Endothelial cell of umbilical vein (primary cell): ENCODE measurements around the gene ZBTB9. TPM values are rescaled to one million over a fixed set of nuclear protein-coding genes. Genes with fewer than 3 reads are reported as not detected.

Experiments used
- BruUV-seq: library from RNA; stranded (reverse); fragments of 400-500 nt; replicated peaks from 2 replicates; lab custom pipeline; 2021; lab: Mats Ljungman, UMichigan
- CTCF ChIA-PET: fragments of 300-600, 350-600 bp; sonication (Branson Sonifier 250); formaldehyde crosslinking; loops from one replicate; lab custom pipeline; 2021; ENCODE audit warnings: antibody characterized with exemption, inconsistent platforms; lab: Charles Lee
- POLR2A ChIA-PET: fragments of 300-600, 350-600 bp; sonication (Branson Sonifier 250); formaldehyde crosslinking; loops from one replicate; lab custom pipeline; 2021; ENCODE audit warnings: antibody characterized with exemption, inconsistent platforms; lab: Charles Lee
- DNase-seq: peaks from one replicate; pipeline ENCODE4 v3.0.0-alpha.2; 2011; ENCODE audit warnings: low read depth, low spot score
- FAIRE-seq: peaks from 2 replicates; lab custom pipeline; 2011; peaks lifted over from hg19 to GRCh38; lab: Jason Lieb, UNC
- H2AFZ ChIP-seq: 2 replicates; pipeline ENCODE4 v1.6.0; 2012; ENCODE audit warnings: low read depth, low read length, control low read depth, inconsistent platforms
- H3K27ac ChIP-seq: 2 replicates; pipeline ENCODE4 v1.5.1; 2011; ENCODE audit warnings: low read depth, mild to moderate bottlenecking, control low read depth, low read length, moderate library complexity; ENCODE audit not compliant: insufficient read depth
- H3K27me3 ChIP-seq, 2 experiments: 2 replicates each; pipeline versions ENCODE4 v1.6.0 to v1.6.1; 2011; ENCODE audit warnings: low read length in 2 of 2, mixed read lengths in 1 of 2; ENCODE audit not compliant: control insufficient read depth in 2 of 2, insufficient read depth in 2 of 2
- H3K36me3 ChIP-seq, 2 experiments: 2 replicates in 1 of 2; 3 replicates in 1 of 2; pipeline ENCODE4 v1.5.1; 2011; ENCODE audit warnings: low read length in 2 of 2, mild to moderate bottlenecking in 1 of 2, moderate library complexity in 1 of 2; ENCODE audit not compliant: control insufficient read depth in 2 of 2, insufficient read depth in 2 of 2; ENCODE audit errors: extremely low read depth in 1 of 2
- H3K4me1 ChIP-seq: 3 replicates; pipeline ENCODE4 v1.5.1; 2011; ENCODE audit warnings: mild to moderate bottlenecking, low read length; ENCODE audit not compliant: control insufficient read depth, insufficient read depth; ENCODE audit errors: extremely low read depth
- H3K4me2 ChIP-seq: 2 replicates; pipeline ENCODE4 v1.6.1; 2011; ENCODE audit warnings: low read length, control low read depth, mixed read lengths; ENCODE audit not compliant: insufficient read depth
- H3K4me3 ChIP-seq, 3 experiments: fragments of 200-600 bp in 1 of 3; sonication (generic), shearing (Covaris generic) in 1 of 3; replicated peaks in 1 of 3; 2 replicates each; pipeline ENCODE4 v1.5.1; 2011 to 2016; ENCODE audit warnings: control low read depth in 3 of 3, low read length in 3 of 3, mild to moderate bottlenecking in 2 of 3, inconsistent platforms in 1 of 3, low read depth in 1 of 3, moderate library complexity in 1 of 3; ENCODE audit not compliant: insufficient read depth in 1 of 3
- H3K79me2 ChIP-seq: 2 replicates; pipeline ENCODE4 v1.6.0; 2012; ENCODE audit warnings: low read length, inconsistent platforms; ENCODE audit not compliant: control insufficient read depth, insufficient read depth
- H3K9ac ChIP-seq: replicated peaks from 2 replicates; pipeline ENCODE3; 2011; ENCODE audit warnings: low read length, control low read depth; ENCODE audit not compliant: insufficient read depth; ENCODE audit errors: extremely low read depth
- H3K9me1 ChIP-seq: replicated peaks from 3 replicates; pipeline ENCODE4 v1.6.0; 2011; ENCODE audit warnings: mild to moderate bottlenecking, low read length; ENCODE audit not compliant: control insufficient read depth, insufficient read depth; ENCODE audit errors: extremely low read depth
- H3K9me3 ChIP-seq: replicated peaks from 2 replicates; pipeline ENCODE4 v1.5.1; 2012; ENCODE audit warnings: low read length, inconsistent platforms; ENCODE audit not compliant: control insufficient read depth, insufficient read depth
- H4K20me1 ChIP-seq: replicated peaks from 2 replicates; pipeline ENCODE3; 2011; ENCODE audit warnings: mild to moderate bottlenecking, low read length; ENCODE audit not compliant: control insufficient read depth, insufficient read depth; ENCODE audit errors: extremely low read depth
- EZH2 ChIP-seq: IDR thresholded peaks from 2 replicates; pipeline ENCODE4 v1.6.1; 2012; ENCODE audit warnings: borderline replicate concordance, low read depth, mild to moderate bottlenecking, moderate library complexity, low read length, inconsistent platforms; ENCODE audit not compliant: severe bottlenecking
- FOS ChIP-seq: IDR thresholded peaks from 2 replicates; pipeline ENCODE4 v1.6.1; 2011; ENCODE audit warnings: mild to moderate bottlenecking, low read length, moderate library complexity, borderline replicate concordance; ENCODE audit not compliant: insufficient read depth
- GATA2 ChIP-seq: IDR thresholded peaks from 2 replicates; pipeline ENCODE4 v1.7.0; 2011; ENCODE audit warnings: low read depth, mild to moderate bottlenecking, moderate library complexity, mixed read lengths, low read length; ENCODE audit not compliant: insufficient read length, insufficient read depth
- JUN ChIP-seq: IDR thresholded peaks from 2 replicates; pipeline ENCODE4 v1.6.1; 2011; ENCODE audit warnings: borderline replicate concordance, low read depth; ENCODE audit not compliant: insufficient read length, insufficient read depth
- MYC ChIP-seq: IDR thresholded peaks from one replicate; pipeline ENCODE4 v1.6.1; 2011; ENCODE audit warnings: mild to moderate bottlenecking, low read depth, low read length
- POLR2A ChIP-seq: IDR thresholded peaks from 2 replicates; pipeline ENCODE4 v1.6.1; 2012; ENCODE audit warnings: low read depth, mild to moderate bottlenecking, control low read depth, low read length
- POLR2AphosphoS5 ChIP-seq: IDR thresholded peaks from 2 replicates; pipeline ENCODE4 v1.6.1; 2012; ENCODE audit warnings: low read depth, mild to moderate bottlenecking, control low read depth, low read length, moderate library complexity; ENCODE audit not compliant: insufficient read depth
- dilution Hi-C: fragments of 300-500 bp; cut with MboI; formaldehyde crosslinking; loops from one replicate; pipeline ENCODE4 v1.15.0; 2019; ENCODE audit warnings: low sequenced_read_pairs; ENCODE audit not compliant: extremely low pct_ligation_motif_present
- intact Hi-C: fragments of 100-400 bp; cut with micrococcal nuclease; formaldehyde crosslinking; loops from one replicate; pipeline ENCODE4 v1.10.0; 2022
- polyA plus RNA-seq, 4 experiments: library from polyadenylated mRNA; depleted of rRNA in 3 of 4; stranded (reverse) in 3 of 4; unstranded in 1 of 4; fragments of >200 nt; gene quantifications; 2 replicates each; pipeline versions ENCODE4 v1.2.1 to v1.2.3, GENCODE V29; 2011 to 2012; ENCODE audit warnings: missing spikeins in 1 of 4
- total RNA-seq: library from RNA; stranded (reverse); gene quantifications from 2 replicates; pipeline ENCODE4 v1.2.3, GENCODE V29; 2021
- TF ChIP-seq, protein P1 (sequence below), 2 donors: IDR thresholded peaks; 1 replicate in 1 of 2; 2 replicates in 1 of 2; pipeline ENCODE4 v1.5.1; 2011; ENCODE audit warnings: low read length in 2 of 2, mild to moderate bottlenecking in 2 of 2, moderate library complexity in 2 of 2, control low read depth in 1 of 2, inconsistent platforms in 1 of 2, low read depth in 1 of 2; ENCODE audit not compliant: insufficient read depth in 1 of 2; ENCODE audit errors: extremely low read depth in 1 of 2
- TF ChIP-seq, protein P2 (sequence below): IDR thresholded peaks from 2 replicates; pipeline ENCODE4 v1.6.1; 2011; ENCODE audit not compliant: insufficient read depth, insufficient read length

ZBTB9 gene
- total and polyA plus RNA-seq, 2 donors (not counting 3 experiments of a cell fraction or from before 2014, with no cell fraction given): 4.7 to 8.0 TPM

DNA sequence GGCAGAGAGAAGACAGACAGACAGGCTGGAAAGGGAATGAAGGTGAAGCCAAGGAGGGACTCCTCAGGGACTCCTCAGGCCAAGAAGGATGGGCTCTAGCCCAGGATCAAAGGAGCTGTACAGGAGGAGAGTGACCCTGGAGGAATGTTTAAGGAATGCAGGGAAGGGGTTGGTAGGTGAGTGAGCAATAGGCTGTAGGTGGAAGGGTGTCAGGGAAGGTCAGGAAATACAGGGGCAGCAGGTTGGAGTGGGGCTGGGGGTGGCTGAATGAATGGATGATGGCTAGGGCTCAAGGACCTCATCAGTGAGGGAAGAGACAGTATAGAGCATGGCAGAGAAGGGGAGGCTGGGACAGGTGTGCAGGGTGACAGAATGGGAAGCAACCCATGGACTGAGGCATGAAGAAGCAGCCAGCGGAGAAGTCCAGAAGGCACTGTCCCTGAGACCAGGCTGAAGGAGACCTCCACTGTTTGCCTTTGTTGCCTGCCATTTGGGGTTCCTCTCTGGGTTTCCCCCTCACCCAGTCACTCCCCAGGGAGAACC, 21.3 kb upstream of the ZBTB9 start:
- Histone ChIP-seq H4K20me1 (no peaks in the 10 kb centered on the region), H2AFZ (no peak overlapping the region), H3K79me2 (no peaks in the 10 kb centered on the region), H3K27me3 (no peaks in the 10 kb centered on the region), H3K9me1 (no peaks in the 10 kb centered on the region), H3K36me3 (peaks cover 3 to 9% of the 10 kb centered on the region in 2 experiments), H3K9me3 (no peaks in the 10 kb centered on the region), H3K9ac (no peak overlapping the region), H3K4me3 (no peak overlapping the region), H3K4me1 (peaks cover 20% of the 10 kb centered on the region), H3K27ac (no peak overlapping the region), H3K4me2 (no peak overlapping the region)
- TF ChIP-seq, protein P1, sequence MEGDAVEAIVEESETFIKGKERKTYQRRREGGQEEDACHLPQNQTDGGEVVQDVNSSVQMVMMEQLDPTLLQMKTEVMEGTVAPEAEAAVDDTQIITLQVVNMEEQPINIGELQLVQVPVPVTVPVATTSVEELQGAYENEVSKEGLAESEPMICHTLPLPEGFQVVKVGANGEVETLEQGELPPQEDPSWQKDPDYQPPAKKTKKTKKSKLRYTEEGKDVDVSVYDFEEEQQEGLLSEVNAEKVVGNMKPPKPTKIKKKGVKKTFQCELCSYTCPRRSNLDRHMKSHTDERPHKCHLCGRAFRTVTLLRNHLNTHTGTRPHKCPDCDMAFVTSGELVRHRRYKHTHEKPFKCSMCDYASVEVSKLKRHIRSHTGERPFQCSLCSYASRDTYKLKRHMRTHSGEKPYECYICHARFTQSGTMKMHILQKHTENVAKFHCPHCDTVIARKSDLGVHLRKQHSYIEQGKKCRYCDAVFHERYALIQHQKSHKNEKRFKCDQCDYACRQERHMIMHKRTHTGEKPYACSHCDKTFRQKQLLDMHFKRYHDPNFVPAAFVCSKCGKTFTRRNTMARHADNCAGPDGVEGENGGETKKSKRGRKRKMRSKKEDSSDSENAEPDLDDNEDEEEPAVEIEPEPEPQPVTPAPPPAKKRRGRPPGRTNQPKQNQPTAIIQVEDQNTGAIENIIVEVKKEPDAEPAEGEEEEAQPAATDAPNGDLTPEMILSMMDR (IDR thresholded peaks at IDR 0.05; ENCODE audit: extremely low read depth in 1 of 2, insufficient read depth in 1 of 2, low read depth in 1 of 2, low read length in 2 of 2): no peak
- TF ChIP-seq POLR2AphosphoS5 (no peak), POLR2A (no peak), MYC (no peak), GATA2 (no peak), FOS (no peak), JUN (no peak), EZH2 (no peak)
- TF ChIP-seq, protein P2, sequence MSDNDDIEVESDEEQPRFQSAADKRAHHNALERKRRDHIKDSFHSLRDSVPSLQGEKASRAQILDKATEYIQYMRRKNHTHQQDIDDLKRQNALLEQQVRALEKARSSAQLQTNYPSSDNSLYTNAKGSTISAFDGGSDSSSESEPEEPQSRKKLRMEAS: no peak
- no TSS peak for BruUV-seq
- DNase-seq (no peak), FAIRE-seq (no peak)
- ChIA-PET CTCF (no interaction called here), POLR2A (no interaction called here)
- intact Hi-C loops: no loop called here
- dilution Hi-C loops: no loop called here
